ENCODE measurements around the gene ESD. TPM values are rescaled to one million over a fixed set of nuclear protein-coding genes. Genes with fewer than 3 reads are reported as not detected.

ESD gene
- total and polyA plus RNA-seq, 2 of the 13 experiments (the other 11 are each of a cell fraction or from before 2014, with no cell fraction given), result 118 to 147 TPM

DNA sequence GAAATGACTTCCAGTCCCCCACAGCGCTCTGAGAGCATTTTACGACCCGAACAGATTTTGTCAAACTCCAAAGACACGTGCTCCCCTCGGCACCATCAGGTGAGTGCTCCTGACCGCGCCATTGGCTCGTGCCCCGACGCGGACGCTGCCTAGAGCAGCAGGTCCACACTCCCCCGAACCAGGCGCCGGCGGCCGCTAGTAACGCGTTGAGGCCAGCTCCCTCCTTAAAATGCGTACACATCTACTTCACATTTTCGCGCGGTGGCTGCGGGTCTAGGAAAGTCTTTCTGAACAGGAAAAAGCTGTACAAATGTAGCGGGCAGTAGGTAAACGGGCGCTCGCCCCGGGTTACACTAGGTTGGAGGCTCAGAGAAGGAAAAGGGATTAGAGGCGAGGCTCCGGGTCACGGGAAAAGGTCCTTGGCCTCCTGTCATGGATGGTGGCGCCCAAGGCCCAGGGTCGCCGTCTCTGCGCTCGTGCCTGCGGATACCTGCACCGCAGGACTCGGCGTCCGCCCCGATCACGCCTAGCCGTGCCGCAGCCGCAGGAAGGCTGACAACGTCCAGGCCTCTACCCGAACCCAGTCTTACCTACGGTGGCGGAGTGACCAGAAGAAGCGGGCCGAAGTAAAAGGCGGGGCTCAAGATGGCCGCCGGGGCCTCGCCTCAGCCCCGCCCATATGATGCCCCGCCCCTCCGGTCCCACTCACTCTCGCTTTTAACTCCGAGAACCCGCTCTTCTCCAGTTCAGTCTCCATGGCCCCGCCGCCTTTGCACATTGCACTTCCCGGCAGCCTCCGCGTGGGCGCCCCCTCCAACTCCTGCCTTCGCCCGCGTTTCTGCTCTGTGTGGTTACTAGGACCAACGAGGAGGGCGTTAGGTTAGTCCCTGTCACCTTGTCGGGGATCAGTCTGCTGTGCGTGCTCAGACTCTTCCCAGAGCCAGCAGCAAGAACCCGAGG lies at the start of gene ESD (continued):
- TF ChIP-seq CCDC6 (CRISPR knock-in tag; IDR thresholded peaks at IDR 0.05) (peak; percentile 86), ZNF777 (CRISPR knock-in tag; IDR thresholded peaks at IDR 0.05) (peak; percentile 70; the same call in 1 of the 2 replicates), ZNF160 (CRISPR knock-in tag; IDR thresholded peaks at IDR 0.05) (peak; percentile 51; the same call in 1 of the 2 replicates), KMT2B (CRISPR knock-in tag; IDR thresholded peaks at IDR 0.05) (peak; percentile 71; the same call in 1 of the 2 replicates), IRF2 (CRISPR knock-in tag; IDR thresholded peaks at IDR 0.05) (peak; percentile 57), RFX3 (CRISPR knock-in tag; IDR thresholded peaks at IDR 0.05) (no peak), ZNF530 (CRISPR knock-in tag; IDR thresholded peaks at IDR 0.05; ENCODE audit: low read depth) (peak; percentile 72; the same call in 1 of the 2 replicates), TARDBP (CRISPR knock-in tag; IDR thresholded peaks at IDR 0.05) (0 out of 2 replicates have a peak, but pooled peaks have one; percentile 55), ZNF256 (CRISPR knock-in tag; conservative IDR thresholded peaks at IDR 0.05) (peak; percentile 37; the same call in 1 of the 2 replicates), KDM2A (CRISPR knock-in tag; IDR thresholded peaks at IDR 0.05; ENCODE audit: borderline replicate concordance, low read depth) (peak; percentile 83; the same call in 1 of the 2 replicates)
- TF ChIP-seq, protein P1, sequence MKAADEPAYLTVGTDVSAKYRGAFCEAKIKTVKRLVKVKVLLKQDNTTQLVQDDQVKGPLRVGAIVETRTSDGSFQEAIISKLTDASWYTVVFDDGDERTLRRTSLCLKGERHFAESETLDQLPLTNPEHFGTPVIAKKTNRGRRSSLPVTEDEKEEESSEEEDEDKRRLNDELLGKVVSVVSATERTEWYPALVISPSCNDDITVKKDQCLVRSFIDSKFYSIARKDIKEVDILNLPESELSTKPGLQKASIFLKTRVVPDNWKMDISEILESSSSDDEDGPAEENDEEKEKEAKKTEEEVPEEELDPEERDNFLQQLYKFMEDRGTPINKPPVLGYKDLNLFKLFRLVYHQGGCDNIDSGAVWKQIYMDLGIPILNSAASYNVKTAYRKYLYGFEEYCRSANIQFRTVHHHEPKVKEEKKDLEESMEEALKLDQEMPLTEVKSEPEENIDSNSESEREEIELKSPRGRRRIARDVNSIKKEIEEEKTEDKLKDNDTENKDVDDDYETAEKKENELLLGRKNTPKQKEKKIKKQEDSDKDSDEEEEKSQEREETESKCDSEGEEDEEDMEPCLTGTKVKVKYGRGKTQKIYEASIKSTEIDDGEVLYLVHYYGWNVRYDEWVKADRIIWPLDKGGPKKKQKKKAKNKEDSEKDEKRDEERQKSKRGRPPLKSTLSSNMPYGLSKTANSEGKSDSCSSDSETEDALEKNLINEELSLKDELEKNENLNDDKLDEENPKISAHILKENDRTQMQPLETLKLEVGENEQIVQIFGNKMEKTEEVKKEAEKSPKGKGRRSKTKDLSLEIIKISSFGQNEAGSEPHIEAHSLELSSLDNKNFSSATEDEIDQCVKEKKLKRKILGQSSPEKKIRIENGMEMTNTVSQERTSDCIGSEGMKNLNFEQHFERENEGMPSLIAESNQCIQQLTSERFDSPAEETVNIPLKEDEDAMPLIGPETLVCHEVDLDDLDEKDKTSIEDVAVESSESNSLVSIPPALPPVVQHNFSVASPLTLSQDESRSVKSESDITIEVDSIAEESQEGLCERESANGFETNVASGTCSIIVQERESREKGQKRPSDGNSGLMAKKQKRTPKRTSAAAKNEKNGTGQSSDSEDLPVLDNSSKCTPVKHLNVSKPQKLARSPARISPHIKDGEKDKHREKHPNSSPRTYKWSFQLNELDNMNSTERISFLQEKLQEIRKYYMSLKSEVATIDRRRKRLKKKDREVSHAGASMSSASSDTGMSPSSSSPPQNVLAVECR (CRISPR knock-in tag; IDR thresholded peaks at IDR 0.05; ENCODE audit: borderline replicate concordance), result peak; percentile 80
- TF ChIP-seq, protein P2, sequence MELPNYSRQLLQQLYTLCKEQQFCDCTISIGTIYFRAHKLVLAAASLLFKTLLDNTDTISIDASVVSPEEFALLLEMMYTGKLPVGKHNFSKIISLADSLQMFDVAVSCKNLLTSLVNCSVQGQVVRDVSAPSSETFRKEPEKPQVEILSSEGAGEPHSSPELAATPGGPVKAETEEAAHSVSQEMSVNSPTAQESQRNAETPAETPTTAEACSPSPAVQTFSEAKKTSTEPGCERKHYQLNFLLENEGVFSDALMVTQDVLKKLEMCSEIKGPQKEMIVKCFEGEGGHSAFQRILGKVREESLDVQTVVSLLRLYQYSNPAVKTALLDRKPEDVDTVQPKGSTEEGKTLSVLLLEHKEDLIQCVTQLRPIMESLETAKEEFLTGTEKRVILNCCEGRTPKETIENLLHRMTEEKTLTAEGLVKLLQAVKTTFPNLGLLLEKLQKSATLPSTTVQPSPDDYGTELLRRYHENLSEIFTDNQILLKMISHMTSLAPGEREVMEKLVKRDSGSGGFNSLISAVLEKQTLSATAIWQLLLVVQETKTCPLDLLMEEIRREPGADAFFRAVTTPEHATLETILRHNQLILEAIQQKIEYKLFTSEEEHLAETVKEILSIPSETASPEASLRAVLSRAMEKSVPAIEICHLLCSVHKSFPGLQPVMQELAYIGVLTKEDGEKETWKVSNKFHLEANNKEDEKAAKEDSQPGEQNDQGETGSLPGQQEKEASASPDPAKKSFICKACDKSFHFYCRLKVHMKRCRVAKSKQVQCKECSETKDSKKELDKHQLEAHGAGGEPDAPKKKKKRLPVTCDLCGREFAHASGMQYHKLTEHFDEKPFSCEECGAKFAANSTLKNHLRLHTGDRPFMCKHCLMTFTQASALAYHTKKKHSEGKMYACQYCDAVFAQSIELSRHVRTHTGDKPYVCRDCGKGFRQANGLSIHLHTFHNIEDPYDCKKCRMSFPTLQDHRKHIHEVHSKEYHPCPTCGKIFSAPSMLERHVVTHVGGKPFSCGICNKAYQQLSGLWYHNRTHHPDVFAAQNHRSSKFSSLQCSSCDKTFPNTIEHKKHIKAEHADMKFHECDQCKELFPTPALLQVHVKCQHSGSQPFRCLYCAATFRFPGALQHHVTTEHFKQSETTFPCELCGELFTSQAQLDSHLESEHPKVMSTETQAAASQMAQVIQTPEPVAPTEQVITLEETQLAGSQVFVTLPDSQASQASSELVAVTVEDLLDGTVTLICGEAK (IDR thresholded peaks at IDR 0.05), result no peak
- TF ChIP-seq, protein P2 (CRISPR knock-in tag; IDR thresholded peaks at IDR 0.05), result no peak; the same call in none of the 2 replicates
